HG03025 (cell line): ENCODE results near the gene MRPS34.

Experiments
- ATAC-seq: cut with Tn5 transposase; IDR thresholded peaks from one replicate; pipeline ENCODE4 v1.9.1; 2021; ENCODE audit warnings: mild to moderate bottlenecking, moderate library complexity; ENCODE audit not compliant: unreplicated experiment, low FRiP score

MRPS34 gene

DNA sequence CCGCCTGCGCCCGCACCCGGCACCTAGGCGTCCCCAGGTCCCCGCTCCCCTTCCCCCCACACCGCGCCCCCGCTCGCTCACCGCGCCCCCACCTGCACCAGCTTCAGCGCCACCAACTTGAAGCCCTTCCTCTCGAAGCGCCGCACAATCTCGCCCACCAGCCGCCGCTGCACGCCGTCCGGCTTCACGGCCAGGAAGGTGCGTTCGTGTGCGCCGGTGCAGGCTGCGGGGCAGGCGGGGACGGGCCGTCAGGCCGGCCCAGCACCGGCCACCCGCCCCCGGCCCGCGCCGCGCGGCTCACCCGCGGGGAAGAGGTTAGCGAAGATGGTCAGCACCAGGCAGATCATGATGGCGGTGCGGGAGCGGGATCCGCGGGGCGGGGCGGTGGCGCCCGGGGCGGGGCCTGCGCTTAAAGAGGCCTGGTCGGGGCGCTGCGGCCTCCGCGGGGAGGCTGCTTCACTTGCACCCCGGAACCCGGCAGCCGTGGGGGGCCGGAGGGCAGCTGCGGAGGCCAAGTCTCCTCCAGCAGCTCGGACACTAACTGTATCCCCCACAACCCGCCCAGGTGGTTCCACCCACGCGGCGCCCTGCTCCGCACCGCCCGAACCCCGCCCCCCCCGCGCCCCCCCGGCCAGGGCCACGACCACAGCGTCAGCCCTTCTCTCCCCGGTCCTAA is 1.6 kb downstream of the MRPS34 start, which contains the start of gene NME3:
TSS of gene NME3 (minus strand) at position 356 of the 676 bp plus-strand sequence. CDS start at position 347, 9 bp downstream.
- no peak for ATAC-seq

DNA sequence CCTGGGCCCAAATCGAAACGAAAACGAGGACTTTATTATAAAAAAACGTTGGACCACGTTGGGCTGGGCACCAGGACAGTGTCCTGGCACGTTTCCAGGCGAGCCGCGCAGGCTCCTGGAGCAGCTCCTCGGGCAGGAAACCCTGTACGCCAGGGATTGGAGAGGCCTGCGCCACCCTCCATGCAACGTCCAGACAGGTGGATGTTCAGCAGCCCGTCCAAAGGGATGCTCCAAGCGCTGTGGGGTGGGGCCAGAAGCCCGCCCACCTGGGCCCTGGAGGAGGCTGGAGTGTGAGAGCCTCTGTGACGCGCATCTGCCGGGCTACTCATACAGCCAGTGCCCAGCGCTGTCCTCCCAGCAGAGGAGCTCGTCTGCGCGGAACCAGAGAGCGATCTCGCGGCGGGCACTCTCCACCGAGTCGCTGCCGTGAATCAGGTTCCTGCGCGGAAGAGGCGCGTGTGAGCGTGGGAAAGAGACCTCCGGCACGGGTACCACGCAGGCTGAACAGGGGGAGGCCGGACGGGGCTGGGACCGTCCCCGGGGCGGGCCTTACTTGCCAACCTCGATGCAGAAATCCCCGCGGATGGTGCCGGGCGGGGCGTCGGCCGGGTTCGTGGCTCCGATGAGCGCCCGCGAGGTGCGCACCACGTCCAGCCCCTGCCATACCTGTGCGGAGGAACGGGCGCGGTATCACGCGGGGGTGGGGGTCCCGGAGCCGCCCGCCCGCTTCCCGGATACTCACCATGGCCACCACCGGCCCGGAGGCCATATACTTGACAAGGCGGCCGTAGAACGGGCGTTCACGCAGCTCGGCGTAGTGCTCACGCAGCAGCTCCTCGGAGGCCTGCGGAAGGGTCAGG is 2.4 kb downstream of the MRPS34 start:
- no peak for ATAC-seq

DNA sequence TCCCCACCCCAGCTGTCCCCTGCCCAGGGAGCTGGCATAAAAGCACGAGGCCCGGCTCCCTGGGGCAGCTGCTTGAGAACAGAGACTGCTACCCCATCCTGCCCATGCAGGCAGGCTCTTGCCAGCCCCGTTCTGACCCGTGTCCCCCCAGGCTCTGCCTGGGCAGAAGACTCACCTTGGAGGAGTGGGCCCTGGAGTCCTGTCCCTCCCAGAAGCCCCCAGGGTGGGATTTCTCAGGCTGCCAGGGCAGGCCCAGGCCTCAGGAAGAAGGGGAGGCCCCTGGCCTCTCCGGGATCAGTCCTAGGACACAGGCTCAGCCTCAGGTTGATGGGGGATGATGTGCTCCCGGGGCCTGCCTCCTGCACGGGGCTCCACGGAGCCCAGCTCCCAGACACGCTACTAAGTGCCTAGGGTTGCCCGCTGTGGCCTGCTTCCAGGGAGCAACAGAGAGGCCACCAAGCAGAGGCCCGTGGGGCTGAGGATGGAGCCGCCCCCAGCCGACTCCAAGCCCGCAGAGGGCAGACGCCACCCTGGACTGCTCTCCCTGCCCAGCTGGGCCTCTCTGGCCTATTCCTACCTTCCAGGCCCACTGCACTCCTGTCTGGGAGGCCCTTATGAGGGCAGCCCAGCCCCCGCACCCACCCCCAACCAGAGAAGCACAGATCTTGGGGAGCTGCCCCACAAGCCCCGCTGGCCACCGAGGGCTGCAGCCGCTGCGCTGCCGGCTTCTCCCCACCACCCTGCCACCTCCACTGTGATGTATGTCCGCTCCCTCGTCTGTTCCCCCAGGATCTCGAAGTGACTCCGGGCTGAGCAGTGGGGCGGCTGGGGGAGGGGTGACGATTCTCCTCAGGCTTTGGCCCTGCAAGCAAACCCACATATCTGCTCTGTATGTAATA is 3.3 kb downstream of the MRPS34 start:
- no peak for ATAC-seq

DNA sequence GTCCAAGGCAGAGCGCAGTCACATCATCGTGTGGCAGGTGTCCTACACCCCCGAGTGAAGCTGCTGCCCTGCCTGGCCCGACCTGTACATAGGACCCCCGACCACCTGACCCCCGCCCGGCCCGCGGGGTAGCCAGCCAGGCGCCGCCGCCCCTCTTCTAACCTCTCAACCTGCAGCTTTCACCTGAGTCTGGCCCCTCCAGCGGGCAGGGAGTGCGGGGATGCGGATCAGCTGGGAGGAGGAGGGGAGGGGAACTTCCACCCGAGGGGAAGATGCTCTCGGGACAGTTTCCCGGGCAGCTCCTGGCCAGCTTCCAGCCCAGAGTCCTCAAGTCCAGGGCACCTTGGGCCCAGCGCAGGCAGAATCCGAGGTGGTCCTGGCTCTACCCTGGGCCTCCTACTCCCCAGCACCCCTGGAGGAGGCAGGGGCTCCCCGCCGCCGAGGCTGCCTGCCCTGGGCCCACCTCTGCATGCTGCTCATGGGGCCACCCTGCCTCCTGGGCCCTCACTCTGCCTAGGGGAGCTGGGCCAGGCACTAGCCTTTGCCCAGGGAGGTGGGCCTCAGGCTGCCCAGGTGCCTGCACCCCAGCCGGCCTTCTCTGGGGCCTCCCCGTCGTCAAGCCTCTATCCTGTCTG is 4.0 kb downstream of the MRPS34 start:
- no peak for ATAC-seq

DNA sequence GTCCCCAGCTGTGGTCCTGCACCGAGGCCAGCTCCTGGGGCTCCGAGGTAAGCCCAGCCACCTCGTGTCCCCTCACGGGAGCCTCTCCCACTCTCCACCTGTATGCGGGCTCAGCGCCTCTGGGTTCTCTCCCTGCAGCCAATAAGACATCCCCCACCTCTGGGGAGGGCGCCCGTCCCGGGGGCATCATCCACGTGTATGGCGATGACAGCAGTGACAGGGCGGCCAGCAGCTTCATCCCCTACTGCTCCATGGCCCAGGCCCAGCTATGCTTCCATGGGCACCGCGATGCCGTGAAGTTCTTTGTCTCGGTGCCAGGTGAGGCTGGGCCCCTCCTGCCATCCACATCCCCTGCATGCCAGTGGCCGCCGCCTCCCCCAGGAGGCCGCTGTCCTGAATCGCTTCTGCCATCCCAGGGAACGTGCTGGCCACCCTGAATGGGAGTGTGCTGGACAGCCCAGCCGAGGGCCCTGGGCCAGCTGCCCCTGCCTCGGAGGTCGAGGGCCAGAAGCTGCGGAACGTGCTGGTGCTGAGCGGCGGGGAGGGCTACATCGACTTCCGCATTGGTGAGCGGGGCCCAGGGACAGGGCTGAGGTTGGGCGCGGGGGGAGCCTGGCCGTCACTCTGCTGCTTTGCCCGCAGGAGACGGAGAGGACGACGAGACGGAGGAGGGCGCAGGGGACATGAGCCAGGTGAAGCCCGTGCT is 4.7 kb downstream of the MRPS34 start:
- no peak for ATAC-seq

DNA sequence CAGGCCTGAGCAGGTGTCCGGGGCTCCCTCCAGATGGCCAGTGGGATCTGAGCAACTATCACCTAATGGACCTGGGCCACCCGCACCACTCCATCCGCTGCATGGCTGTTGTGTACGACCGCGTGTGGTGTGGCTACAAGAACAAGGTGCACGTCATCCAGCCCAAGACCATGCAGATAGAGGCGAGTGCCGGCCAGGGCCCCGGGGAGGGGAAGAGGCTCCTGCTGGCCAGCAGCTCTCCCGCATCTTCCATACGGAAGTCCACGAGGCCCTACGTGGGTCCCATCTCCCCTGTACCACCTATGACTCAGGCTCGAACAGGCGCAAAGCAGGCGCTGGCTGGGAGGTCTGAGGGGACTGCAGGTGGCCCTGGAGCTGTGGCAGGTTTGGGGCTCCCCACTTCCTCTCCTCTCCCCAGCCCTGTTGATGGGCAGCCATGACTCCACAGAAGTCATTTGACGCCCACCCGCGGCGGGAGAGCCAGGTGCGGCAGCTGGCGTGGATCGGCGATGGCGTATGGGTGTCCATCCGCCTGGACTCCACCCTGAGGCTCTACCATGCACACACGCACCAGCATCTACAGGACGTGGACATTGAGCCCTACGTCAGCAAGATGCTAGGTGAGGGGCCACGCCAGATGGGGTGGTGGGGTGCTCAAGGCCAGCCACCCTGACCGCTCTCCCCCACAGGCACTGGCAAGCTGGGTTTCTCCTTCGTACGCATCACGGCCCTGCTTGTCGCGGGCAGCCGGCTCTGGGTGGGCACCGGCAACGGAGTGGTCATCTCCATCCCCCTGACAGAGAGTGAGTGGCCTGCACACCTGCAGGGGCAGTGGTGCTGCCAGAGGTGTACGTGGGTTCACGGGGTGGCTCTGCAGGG is 5.6 kb downstream of the MRPS34 start:
- ATAC-seq: no peak

DNA sequence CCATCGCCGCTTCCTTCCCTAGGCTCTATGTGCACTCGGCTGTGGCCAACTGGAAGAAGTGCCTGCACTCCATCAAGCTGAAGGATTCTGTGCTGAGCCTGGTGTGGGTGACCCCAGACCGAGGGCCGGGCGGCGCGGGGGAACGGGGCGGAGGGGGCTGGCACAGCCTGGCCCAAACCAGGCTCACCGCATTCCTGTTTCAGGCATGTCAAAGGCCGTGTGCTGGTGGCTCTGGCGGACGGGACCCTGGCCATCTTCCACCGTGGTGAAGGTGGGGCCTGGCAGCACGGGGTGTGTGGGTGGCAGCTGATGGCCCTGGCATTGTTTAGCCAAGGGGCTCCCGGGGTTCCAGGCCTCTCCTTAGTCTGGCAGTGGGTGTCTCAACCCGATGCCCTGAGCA is 6.2 kb downstream of the MRPS34 start:
- no peak for ATAC-seq

DNA sequence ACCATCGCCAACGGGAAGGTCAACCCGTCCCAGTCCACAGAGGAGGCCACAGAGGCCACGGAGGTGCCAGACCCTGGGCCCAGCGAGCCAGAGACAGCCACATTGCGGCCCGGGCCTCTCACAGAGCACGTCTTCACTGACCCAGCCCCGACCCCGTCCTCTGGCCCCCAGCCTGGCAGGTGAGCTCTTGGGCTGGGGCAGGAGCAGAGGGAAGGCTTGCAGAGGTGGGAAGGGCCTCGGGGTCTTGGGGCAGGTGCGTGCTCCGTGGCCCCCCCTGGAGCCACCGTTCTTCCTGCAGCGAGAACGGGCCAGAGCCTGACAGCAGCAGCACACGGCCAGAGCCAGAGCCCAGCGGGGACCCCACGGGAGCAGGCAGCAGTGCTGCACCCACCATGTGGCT is 6.7 kb downstream of the MRPS34 start:
- ATAC-seq: no peak

DNA sequence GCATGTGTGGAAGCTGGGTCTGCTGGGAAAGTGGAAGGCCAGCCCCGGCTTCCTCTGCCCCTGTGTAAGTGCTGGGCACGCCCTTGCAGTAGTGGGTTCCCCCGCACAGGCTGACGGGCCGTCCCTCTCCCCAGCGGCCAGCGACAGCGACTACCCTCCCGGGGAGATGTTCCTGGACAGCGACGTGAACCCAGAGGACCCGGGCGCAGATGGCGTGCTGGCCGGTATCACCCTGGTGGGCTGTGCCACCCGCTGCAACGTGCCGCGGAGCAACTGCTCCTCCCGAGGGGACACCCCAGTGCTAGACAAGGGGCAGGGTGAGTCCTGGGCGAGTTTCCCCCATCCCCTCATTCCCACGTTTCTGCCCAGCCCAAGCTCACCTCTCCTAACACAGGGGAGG is 7.1 kb downstream of the MRPS34 start:
- no peak for ATAC-seq

DNA sequence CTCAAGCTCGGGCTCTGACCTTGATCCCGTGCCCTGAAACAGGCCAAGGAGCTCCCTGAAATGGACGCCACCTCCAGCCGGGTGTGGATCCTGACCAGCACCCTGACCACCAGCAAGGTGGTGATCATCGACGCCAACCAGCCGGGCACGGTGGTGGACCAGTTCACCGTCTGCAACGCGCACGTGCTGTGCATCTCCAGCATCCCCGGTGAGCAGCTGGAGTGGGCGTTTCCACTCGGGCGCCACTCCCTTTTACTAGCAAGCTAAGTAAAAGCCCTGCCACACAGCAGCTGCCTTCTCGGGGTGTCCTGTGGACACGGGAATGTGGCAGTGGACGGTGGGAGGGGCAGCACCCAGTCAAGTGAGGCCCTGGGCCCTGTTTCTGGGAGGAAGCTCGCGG is 8.0 kb downstream of the MRPS34 start:
- ATAC-seq: no peak

DNA sequence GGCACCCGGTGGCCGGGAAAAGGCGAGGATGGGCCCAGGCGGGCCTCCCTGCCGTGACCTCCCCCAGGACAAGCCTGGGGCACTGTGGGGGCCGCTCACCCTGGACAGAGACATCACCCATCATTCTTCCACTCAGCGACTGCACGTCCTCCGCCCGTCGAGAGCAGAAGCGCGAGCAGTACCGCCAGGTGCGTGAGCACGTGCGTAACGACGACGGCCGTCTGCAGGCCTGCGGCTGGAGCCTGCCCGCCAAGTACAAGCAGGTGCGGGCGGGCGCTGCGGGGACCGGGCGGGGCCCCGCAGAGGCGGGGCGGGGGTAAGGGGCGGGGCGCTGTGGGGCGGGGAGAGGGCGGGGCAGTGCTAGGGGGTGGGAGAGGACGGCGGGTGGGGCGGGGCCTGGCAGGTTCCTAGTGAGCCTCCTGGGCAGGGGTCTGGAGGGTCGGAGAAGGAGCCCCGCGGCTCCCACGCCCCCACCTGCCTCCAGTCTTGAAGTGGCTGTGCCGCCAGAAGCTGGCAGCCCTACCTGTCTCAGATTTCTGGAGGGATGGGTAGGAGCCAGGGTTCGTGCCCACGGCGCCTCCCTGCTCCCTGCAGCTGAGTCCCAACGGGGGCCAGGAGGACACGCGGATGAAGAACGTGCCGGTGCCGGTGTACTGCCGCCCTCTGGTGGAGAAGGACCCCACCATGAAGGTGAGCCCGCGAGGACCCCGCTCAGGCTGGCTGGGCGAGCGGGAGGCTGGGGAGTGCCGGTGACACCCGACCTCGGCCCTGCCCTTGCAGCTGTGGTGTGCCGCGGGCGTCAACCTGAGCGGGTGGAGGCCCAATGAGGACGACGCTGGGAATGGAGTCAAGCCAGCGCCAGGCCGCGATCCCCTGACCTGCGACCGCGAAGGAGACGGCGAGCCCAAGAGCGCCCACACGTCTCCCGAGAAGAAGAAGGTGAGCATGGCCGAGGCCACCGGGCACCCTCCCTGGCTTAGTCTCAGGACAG is 9.1 kb downstream of the MRPS34 start:
- no peak for ATAC-seq

DNA sequence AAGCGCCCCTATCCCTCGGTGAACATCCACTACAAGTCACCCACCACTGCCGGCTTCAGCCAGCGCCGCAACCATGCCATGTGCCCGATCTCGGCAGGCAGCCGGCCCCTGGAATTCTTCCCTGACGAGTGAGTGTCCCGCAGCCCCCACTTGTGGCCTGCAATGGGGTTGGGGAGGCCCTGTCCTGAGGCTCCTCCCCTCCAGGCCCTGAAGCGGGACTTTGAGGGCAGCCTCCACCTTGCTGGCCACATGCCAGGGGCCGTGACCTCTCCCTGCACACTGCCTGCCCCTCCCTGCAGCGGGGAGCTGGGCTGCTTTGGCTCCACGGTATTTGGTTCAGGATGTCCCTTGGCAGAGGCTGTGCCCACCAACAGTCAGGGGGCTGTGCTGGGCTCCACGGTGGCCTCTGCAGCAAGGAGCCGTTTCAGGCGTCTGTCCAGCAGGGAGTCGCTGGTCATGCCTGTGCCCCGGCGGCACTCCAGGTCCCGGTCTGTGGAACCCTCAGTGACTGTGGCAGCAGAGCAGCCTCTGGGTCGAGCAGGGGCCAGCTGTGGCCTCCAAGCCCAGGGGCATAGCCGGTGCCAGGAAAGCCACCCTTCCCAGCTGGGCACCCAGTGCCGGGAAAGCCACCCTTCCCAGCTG is 9.9 kb downstream of the MRPS34 start:
- ATAC-seq: no peak

DNA sequence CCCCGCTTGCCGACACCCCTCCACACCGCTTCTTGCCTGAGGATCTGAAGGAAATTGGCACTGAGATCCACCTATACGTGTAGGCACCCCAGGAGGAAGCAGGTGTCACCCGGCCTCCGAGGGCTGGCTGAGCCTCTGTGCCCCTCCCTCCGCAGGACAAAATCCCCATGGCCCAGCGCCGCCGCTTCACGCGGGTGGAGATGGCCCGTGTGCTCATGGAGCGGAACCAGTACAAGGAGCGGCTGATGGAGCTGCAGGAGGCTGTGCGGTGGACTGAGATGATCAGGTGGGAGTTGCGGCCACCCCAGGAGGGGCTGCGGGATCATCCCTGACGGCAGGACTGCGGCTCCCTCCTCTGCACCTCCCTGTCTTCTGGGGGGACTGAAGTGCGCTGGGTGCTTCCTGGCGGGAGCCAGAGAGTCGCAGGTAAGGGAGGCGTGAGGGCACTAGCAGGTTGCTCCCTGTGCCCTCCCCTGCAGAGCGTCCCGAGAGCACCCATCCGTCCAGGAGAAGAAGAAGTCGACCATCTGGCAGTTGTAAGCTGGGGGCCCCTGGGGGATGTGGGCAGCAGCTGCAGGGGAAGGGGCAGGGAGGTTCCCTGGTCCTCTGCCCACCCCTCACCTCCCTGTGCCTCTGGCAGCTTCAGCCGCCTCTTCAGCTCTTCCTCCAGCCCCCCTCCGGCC is 10.6 kb downstream of the MRPS34 start:
- ATAC-seq: no peak

DNA sequence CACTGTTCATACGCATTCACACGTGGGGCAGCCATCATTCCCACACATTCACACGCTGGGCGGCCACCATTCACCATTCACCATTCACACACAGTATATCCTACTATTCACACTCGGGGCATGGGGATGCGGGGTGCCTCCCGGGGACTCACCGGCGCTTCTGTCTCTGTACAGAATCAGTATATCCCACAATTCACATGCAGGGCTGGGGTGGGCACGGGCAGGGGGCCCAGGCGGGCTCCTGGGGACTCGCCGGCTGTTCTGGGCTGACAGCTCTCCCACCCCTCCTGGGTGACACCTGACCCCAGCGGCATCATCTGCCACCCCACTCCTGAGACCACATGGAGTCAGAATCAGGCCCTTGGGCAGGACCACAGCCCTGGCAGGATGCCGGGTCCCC is 11.2 kb downstream of the MRPS34 start:
- ATAC-seq: no peak

DNA sequence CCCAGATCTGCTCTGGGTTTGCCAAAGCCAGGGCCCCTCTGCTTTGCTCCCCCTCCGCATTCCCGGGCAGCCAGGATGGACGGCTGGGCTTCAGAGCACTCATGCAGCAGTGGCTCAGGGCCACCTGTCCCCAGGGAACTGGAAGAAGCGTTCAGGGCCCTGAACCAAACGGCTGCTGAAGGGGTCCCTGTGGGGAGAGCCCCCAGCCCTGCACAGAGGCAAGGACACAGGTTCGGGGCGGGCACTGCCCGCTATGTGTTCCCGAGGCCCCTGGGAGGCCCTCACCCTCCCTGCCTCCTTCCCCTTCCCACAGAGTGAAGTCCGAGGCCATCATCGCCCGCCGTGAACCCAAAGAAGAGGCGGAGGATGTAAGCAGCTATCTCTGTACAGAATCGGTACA is 12.0 kb downstream of the MRPS34 start:
- ATAC-seq: no peak

DNA sequence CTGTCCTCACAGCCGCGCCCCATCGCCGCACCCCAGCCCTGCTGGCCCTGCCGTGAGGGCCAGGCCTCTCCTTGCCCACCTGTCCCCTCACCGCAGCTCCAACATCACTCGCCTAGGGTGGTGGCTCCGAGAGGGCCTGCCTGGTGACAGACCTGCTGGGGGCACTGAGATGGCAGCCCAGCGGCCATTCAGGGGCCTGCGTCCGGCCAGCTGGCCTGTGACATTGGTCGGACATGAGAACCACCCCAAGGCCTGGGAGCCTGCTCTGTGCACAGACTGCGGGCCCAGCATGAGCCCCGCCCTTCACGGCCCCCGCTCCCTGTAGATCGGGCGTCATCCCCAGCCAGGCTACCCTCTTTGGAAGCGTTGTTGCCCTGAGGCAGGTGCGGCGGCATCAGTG is 13.4 kb downstream of the MRPS34 start:
- ATAC-seq: no peak

DNA sequence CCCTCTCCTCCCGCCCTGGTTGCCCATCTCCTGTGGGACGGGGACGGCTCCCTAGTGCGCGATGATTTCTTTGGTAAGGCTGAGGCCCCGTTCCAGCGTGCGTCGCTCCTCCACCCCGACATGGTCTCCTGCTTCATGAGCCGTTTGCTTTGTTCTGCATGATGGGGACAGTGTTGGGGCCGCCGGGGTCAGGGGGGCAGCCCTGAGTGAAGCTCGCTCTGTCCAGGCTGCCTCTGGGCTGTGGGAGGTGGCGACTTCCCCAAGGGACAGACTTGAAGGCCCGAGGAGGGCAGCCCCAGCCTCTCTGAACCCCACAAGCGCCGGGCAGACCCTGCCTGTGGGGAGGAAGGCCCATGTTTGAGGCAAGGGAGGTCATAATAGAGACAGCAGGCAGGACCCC is 14.0 kb downstream of the MRPS34 start:
- no peak for ATAC-seq
